Activated T-helper 1 cell treated with anti-CD3 and anti-CD28 coated beads, Interleukin-12 subunit alpha, Interleukin-12 subunit beta, Interleukin-2, Interleukin-4 antibody, amounts not matched to agents 30 ng/mL and 10 ng/mL and 1 ng/mL, durations not matched to agents 14 hours and 24 hours and 36 hours (primary cell): ENCODE data around the gene SMIM7. TPM values are rescaled to one million over a fixed set of nuclear protein-coding genes. Genes with fewer than 3 reads are reported as not detected.
"Not testable (repeated sequence)": the region's sequence is repeated elsewhere in the genome, so short reads cannot be mapped to it uniquely, and the experiment has no call there.

Experiments
- DNase-seq: peaks from one replicate; pipeline ENCODE4 v3.0.0; 2021; ENCODE audit warnings: low spot score
- H3K27ac Mint-ChIP-seq: one replicate; pipeline ENCODE4 v1.8.0; 2021; ENCODE audit warnings: mild to moderate bottlenecking, mixed read lengths
- H3K27me3 Mint-ChIP-seq: one replicate; pipeline ENCODE4 v1.8.0; 2022; ENCODE audit warnings: mild to moderate bottlenecking, moderate library complexity, mixed read lengths; ENCODE audit not compliant: insufficient read depth
- H3K36me3 Mint-ChIP-seq: one replicate; pipeline ENCODE4 v1.8.0; 2021; ENCODE audit warnings: low read depth, mixed read lengths
- H3K4me1 Mint-ChIP-seq: one replicate; pipeline ENCODE4 v1.8.0; 2021; ENCODE audit warnings: low read depth, mixed read lengths
- H3K4me3 Mint-ChIP-seq: one replicate; pipeline ENCODE4 v1.8.0; 2021; ENCODE audit warnings: mild to moderate bottlenecking, moderate library complexity, mixed read lengths
- H3K9me3 Mint-ChIP-seq: one replicate; pipeline ENCODE4 v1.8.0; 2021; ENCODE audit warnings: mixed read lengths
- intact Hi-C: fragments of 100-400 bp; cut with micrococcal nuclease; formaldehyde crosslinking; loops from one replicate; pipeline ENCODE4 v1.15.1; 2024
- total RNA-seq: library from RNA; stranded (reverse); gene quantifications from 2 replicates; pipeline ENCODE4 v1.2.3, GENCODE V29; 2022

The SMIM7 gene
- total RNA-seq, 1 donor from 2014 or later, result 69.3 TPM

DNA sequence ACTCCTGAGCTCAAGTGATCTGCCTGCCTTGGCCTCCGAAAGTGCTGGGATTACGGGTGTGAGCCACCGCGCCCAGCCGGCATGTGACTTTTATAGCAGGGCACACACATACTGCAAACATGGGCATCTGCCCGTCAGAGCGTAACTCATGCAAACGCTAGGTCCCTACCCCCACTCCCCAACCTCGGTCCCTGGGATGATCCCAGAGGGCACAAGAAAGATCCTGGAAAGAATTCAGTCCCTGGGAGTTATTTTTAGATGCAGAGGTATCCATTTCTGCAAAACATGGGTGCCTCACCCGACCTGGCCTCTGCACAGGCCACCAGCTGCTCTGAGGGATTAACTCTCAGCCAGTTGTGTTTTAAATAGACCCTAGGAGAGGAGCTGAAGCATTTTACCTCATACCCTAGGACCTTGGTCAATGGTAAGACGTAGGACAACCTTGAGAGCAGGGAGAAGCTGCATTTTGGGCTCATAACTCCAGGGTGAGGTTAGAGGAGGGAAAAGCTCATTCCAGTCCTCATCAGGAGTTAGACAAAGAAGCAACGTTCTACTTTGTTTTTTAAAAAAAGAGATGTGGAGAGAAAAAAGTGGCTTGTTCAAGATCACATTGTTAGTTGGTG is 11.8 kb upstream of the SMIM7 start:
- H3K27ac Mint-ChIP-seq, result no peak overlapping the region
- H3K36me3 Mint-ChIP-seq, result no peaks in the 10 kb centered on the region
- H3K27me3 Mint-ChIP-seq, result no peaks in the 10 kb centered on the region
- no peaks in the 10 kb centered on the region for H3K4me1 Mint-ChIP-seq
- DNase-seq, result no peak
- intact Hi-C loops, result no loop called here
- H3K9me3 Mint-ChIP-seq, result no peaks in the 10 kb centered on the region
- H3K4me3 Mint-ChIP-seq, result no peak overlapping the region

DNA sequence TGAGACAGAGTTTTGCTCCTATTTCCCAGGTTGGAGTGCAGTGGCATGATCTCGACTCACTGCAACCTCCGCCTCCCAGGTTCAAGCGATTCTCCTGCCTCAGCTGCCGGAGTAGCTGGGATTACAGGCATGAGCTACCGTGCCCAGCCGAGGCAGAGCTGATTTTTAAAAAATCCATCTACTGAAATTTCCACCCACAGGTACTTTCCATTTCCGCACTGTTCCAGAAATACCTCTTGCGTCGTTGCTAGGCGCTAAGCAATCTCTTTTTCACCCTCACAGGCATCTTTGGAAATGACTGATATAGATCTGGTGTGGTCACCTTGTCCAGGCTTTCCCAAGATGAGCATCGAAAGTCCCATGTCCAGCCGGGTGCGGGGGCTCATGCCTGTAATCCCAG is 10.3 kb upstream of the SMIM7 start:
- H3K4me1 Mint-ChIP-seq, result no peaks in the 10 kb centered on the region
- H3K9me3 Mint-ChIP-seq, result no peaks in the 10 kb centered on the region
- DNase-seq, result no peak
- intact Hi-C loops, result no loop called here
- no peak overlapping the region for H3K4me3 Mint-ChIP-seq
- H3K36me3 Mint-ChIP-seq, result no peaks in the 10 kb centered on the region
- no peaks in the 10 kb centered on the region for H3K27me3 Mint-ChIP-seq
- H3K27ac Mint-ChIP-seq, result no peak overlapping the region

DNA sequence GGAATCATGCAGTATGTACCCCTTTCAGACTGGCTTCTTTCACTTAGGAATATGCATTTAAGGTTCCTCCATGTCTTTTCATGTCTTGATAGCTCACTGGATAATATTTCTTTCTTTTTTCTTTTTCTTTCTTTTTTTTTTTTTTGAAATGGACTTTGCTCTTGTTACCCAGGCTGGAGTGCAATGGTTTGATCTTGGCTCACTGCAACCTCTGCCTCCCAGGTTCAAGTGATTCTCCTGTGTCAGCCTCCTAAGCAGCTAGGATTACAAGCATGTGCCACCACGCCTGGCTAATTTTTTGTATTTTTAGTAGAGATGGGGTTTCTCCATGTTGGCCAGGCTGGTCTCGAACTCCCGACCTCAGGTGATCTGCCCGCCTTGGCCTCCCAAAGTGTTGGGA is 8.8 kb upstream of the SMIM7 start:
- H3K4me1 Mint-ChIP-seq, H3K4me3 Mint-ChIP-seq, DNase-seq, H3K27me3 Mint-ChIP-seq, H3K36me3 Mint-ChIP-seq, H3K27ac Mint-ChIP-seq, H3K9me3 Mint-ChIP-seq, intact Hi-C loops: not testable (repeated sequence)

DNA sequence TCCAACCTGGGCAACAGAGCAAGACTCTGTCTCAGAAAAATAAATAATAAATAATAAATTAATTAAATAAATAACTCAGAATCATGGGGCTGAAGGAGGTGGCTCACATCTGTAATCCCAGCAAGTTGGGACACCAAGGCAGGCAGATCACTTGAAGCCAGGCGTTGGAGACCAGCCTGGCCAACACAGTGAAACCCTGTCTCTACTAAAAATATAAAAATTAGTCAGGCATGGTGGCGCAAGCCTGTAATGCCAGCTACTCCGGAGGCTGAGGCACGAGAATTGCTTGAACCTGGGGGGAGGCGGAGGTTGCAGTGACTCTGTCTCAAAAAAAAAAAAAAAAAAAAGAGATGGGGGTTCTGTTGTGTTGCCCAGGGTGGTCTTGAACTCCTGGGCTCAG is 8.2 kb upstream of the SMIM7 start:
- peaks cover 6% of the 10 kb centered on the region for H3K27me3 Mint-ChIP-seq
- no peak overlapping the region for H3K4me3 Mint-ChIP-seq
- no peaks in the 10 kb centered on the region for H3K4me1 Mint-ChIP-seq
- H3K27ac Mint-ChIP-seq, result no peak overlapping the region
- H3K9me3 Mint-ChIP-seq, result no peaks in the 10 kb centered on the region
- no peaks in the 10 kb centered on the region for H3K36me3 Mint-ChIP-seq
- DNase-seq, result no peak
- intact Hi-C loops, result no loop called here

DNA sequence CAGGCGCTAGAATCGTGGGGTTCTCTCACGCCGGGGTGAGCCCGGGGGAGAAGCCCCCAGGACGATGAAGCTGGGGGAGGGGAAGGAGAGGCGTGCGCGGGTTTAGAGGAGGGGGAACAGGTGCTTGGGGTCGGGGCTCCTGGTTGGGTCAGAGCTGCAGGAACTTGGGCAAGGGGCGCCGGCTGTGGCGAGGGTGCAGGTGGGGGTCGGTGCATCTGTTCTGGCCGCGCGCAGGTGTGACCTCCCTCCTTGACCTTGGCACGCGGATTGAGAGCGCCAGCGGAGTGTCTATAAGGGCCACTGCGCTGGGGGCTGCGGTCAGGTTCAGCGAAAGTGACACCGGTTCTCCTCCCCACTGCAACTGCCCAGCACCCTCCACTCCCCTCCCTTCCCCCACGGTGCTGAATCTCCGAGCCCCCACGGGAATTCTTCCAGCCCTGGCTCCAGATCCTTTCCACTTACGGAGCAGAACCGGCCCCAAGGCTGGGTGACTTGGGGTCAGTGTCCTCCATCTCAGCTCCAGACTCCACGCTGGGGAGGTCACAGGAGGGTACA is 1.6 kb upstream of the SMIM7 start:
- Mint-ChIP-seq H3K4me1 (peaks cover 27% of the 10 kb centered on the region), H3K27ac (peak overlapping the region; percentile 65), H3K27me3 (peaks cover 13% of the 10 kb centered on the region), H3K4me3 (peak overlapping the region; percentile 73), H3K9me3 (no peaks in the 10 kb centered on the region), H3K36me3 (peaks cover 14% of the 10 kb centered on the region)
- intact Hi-C loops, result no loop called here
- peak; percentile 1 for DNase-seq

DNA sequence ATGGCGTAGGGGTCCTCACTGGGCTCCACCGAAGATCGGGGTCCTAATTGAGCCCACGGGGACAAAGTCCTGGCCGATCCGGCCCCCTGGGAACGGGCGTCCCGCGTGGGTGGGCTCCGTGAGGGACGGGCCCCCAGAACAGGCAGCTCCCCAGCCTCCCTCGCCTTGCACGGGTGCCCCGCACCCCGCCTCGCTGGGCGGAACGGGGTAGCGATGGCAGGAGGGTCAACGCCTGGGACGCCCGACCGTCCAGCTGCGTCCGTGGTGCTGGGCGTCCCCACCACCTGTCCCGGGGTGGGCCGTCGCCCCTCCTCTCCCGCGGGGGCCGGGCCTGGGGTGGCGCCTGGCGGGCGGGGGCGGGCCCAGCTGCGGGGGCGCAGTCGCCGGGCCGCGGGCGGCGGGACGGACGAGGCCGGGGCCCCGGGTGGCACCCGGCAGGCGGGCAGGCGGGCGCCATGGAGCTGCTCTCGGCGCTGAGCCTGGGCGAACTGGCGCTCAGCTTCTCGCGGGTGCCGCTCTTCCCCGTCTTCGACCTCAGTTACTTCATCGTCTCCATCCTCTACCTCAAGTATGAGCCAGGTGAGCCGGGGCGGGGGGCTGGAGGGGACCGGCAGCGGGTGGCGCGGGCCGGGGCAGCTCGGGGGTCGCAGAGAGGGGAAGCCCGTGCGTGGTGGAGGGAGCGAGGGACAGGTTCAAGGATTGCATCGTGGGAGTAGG is 977 bp upstream of the SMIM7 start, which contains the start of gene TMEM38A:
TMEM38A (plus strand) TSS at position 377 of the 717 bp plus-strand sequence; CDS start at position 456, 79 bp downstream.
- Mint-ChIP-seq H3K36me3 (peaks cover 18% of the 10 kb centered on the region), H3K9me3 (no peaks in the 10 kb centered on the region), H3K27me3 (peaks cover 13% of the 10 kb centered on the region), H3K4me3 (peak within 1 kb of the TSS; percentile 94), H3K27ac (peak within 1 kb of the TSS; percentile 97), H3K4me1 (peaks cover 27% of the 10 kb centered on the region)
- intact Hi-C loops, result loop anchor here (1.0 kb wide), 4 partner anchors 77 to 165 kb away; partner anchors contain the start of genes C19orf44, CALR3, CHERP and SLC35E1
- peak; percentile 51 for DNase-seq

DNA sequence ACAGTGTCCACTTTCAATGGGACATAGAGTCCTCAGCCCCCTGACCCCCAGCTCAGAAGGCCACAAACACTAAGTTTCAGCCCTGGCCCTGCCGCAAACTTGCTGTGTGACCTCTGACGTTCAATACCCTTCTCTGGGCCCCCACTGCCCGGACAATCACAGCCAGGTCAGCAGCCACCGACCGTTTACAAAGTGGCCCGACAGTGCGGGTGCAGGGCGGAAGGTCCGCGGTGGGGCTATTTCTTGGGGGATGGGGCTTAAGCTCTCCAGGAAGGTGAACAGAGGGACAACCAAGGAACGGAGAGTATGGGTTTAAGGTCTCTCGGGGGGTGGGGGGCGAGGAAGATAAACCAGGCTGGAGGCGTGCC is 496 bp downstream of the SMIM7 start:
- Mint-ChIP-seq H3K4me1 (peaks cover 27% of the 10 kb centered on the region), H3K36me3 (peaks cover 22% of the 10 kb centered on the region), H3K4me3 (peak overlapping the region; percentile 94), H3K9me3 (no peaks in the 10 kb centered on the region), H3K27ac (peak overlapping the region; percentile 97), H3K27me3 (peaks cover 13% of the 10 kb centered on the region)
- no peak for DNase-seq
- intact Hi-C loops, result loop anchor here (1.0 to 5.0 kb wide), 2 partner anchors 31 to 418 kb away; partner anchors contain the start of genes HAUS8, MED26 and MYO9B

DNA sequence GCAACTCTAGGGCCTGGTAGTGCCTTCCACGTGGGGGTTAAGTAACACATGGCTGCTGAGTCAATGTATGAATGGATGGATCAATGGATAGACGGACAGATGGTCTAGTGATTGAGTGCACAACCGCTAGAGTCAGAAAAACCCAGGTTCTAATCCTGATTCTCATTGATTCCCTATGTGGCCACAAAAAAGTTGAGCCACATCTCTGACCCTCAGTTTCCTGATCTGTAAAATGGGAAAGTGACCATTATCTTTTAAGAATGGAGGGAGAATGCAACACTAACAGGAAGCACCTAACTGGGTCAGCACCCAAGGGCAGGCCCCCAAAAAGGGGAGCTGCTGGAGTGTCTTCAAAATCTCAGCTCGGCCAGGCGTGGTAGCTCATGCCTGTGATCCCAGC is 2.6 kb downstream of the SMIM7 start:
- no peak for DNase-seq
- Mint-ChIP-seq H3K27me3 (peaks cover 3% of the 10 kb centered on the region), H3K36me3 (peaks cover 35% of the 10 kb centered on the region), H3K27ac (peak overlapping the region; percentile 3), H3K9me3 (no peaks in the 10 kb centered on the region), H3K4me1 (peaks cover 27% of the 10 kb centered on the region), H3K4me3 (peak overlapping the region; percentile 45)
- intact Hi-C loops, result loop anchor here (5.0 kb wide), 1 partner anchor 420 kb away; the partner anchor contains the start of genes HAUS8 and MYO9B

DNA sequence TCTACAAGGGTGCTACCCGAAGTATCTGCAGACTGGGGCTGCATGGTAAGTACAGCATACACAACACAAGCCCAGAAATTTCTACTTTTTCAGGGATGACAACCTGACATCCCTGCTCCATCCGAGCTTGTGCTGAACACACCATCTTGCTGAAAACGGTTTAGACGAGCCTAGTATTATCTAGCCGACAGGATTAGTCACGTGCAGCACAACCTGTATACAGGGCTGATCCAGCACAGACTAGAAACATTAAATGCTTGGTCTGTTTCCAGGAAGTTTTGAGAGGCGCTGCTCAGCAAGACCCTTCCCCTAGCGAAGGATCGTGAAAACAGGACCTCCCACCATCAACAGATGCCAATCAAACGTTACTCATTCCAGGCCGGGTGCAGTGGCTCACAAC is 4.2 kb downstream of the SMIM7 start:
- Mint-ChIP-seq H3K36me3 (peaks cover 46% of the 10 kb centered on the region), H3K4me3 (no peak overlapping the region), H3K27ac (no peak overlapping the region), H3K4me1 (peaks cover 25% of the 10 kb centered on the region), H3K9me3 (no peaks in the 10 kb centered on the region), H3K27me3 (no peaks in the 10 kb centered on the region)
- no peak for DNase-seq
- intact Hi-C loops, result loop anchor here (5.0 kb wide), 1 partner anchor 422 kb away; the partner anchor contains the start of genes HAUS8 and MYO9B

DNA sequence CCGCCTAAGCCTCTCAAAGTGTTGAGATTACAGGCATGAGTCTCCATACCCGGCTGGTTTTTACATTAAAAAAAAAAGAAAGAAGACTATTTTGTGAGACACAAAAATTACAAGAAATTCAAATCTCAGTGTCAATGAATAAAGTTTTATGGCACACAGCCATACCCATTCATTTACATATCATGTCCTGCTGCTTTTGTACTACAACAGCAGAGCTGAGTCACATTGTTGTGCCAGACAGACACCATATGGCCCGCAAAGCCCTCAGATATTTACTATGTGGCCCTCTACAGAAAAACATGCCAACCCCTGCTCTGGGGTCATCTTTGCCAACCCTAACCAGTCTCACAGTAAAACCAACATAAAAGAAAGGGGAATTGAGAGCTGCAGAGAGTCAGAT is 5.3 kb downstream of the SMIM7 start:
- Mint-ChIP-seq H3K27ac (no peak overlapping the region), H3K27me3 (no peaks in the 10 kb centered on the region), H3K4me1 (peaks cover 31% of the 10 kb centered on the region), H3K9me3 (no peaks in the 10 kb centered on the region), H3K4me3 (no peak overlapping the region), H3K36me3 (peaks cover 54% of the 10 kb centered on the region)
- intact Hi-C loops, result loop anchor here (5.0 kb wide), 1 partner anchor 423 kb away; the partner anchor contains the start of genes HAUS8 and MYO9B
- DNase-seq, result no peak

DNA sequence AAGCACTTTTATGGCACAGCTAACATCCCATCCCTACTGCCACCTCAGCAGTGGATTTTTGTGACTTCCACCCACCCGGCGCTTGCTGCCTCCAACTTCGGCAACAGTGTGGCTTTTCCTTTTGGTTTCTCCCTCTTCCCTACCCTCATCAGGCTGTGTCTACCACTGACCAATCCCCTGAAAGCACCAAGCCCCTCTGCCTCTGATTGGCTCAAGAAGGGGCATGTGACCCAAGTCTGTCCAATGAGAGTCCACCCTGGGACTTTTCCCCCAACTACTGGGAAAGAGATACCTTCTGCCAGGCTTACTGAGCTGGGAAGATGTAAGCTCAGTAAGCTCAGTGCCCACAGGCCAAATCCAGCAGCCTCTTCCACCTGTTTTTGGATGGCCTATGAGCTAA is 5.8 kb downstream of the SMIM7 start:
- Mint-ChIP-seq H3K4me1 (peaks cover 33% of the 10 kb centered on the region), H3K9me3 (no peaks in the 10 kb centered on the region), H3K4me3 (no peak overlapping the region), H3K36me3 (peaks cover 56% of the 10 kb centered on the region), H3K27ac (no peak overlapping the region), H3K27me3 (no peaks in the 10 kb centered on the region)
- intact Hi-C loops, result no loop called here
- DNase-seq, result no peak

DNA sequence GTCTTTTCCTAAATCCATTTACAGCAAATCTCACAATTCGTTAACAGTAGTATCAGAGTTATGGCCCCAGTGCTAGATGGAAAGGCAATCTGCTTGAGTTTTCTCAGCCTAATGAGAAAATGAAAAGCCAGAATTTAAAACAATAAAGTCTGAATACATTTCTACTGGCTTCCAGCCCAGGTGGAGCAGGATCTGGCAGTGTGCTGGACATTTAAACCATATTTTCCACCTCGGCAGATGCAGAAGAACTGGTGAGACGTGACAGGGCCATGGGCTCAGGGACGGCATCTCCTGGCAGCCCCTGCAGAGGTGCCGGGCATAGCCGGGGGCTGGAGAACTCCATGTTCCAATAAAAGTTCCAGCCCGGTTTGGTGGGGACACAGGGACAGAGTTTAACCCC is 7.1 kb downstream of the SMIM7 start:
- Mint-ChIP-seq H3K27ac (no peak overlapping the region), H3K27me3 (no peaks in the 10 kb centered on the region), H3K9me3 (no peaks in the 10 kb centered on the region), H3K36me3 (peaks cover 52% of the 10 kb centered on the region), H3K4me1 (peaks cover 23% of the 10 kb centered on the region), H3K4me3 (no peak overlapping the region)
- no peak for DNase-seq
- intact Hi-C loops, result no loop called here
